Spinal cord (tissue), 10 donors: ENCODE results near the gene FMO4. TPM values are rescaled to one million over a fixed set of nuclear protein-coding genes. Genes with fewer than 3 reads are reported as not detected.
A peak's percentile ranks its signal among the peaks of the same experiment; 100 is the strongest.
"Not testable (repeated sequence)": the region's sequence is repeated elsewhere in the genome, so short reads cannot be mapped to it uniquely, and the experiment has no call there.

ENCODE experiments used
- DNase-seq, 6 donors: peaks; one replicate each; pipeline versions ENCODE4 v3.0.0 to v3.0.0-alpha.2; 2013 to 2015; ENCODE audit warnings: low spot score in 6 of 6, low read depth in 4 of 6
- H3K27ac ChIP-seq: one replicate; pipeline ENCODE4 v1.5.1; 2013; ENCODE audit warnings: low read depth, low read length, control low read depth
- H3K27me3 ChIP-seq: one replicate; pipeline ENCODE4 v1.6.1; 2013; ENCODE audit warnings: low read length; ENCODE audit not compliant: control insufficient read depth, insufficient read depth
- H3K36me3 ChIP-seq: one replicate; pipeline ENCODE4 v1.6.1; 2013; ENCODE audit warnings: low read length; ENCODE audit not compliant: control insufficient read depth, insufficient read depth
- H3K4me1 ChIP-seq: one replicate; pipeline ENCODE4 v1.6.1; 2013; ENCODE audit warnings: low read length; ENCODE audit not compliant: control insufficient read depth, insufficient read depth
- H3K4me3 ChIP-seq: one replicate; pipeline ENCODE4 v1.5.1; 2013; ENCODE audit warnings: low read depth, low read length, control low read depth
- H3K9me3 ChIP-seq: one replicate; pipeline ENCODE4 v1.6.1; 2013; ENCODE audit warnings: low read length; ENCODE audit not compliant: control insufficient read depth, insufficient read depth
- WGBS: methylation state at CpG from one replicate; pipeline ENCODE4 v1.1.5; 2013; ENCODE audit warnings: missing lambda C conversion rate; ENCODE audit not compliant: insufficient coverage; 5-methylcytosine and 5-hydroxymethylcytosine counted together
- polyA plus RNA-seq, 2 donors: library from polyadenylated mRNA; unstranded; fragments of 120-200 nt; gene quantifications; one replicate each; pipeline ENCODE4 v1.2.1, GENCODE V29; 2013; ENCODE audit not compliant: insufficient read length in 2 of 2
- total RNA-seq, 2 donors: library from RNA; depleted of rRNA in 1 of 2; stranded (reverse); fragments of 120-200 nt in 1 of 2; fragments of >200 nt in 1 of 2; gene quantifications; one replicate each; pipeline versions ENCODE4 v1.2.3 to v1.2.4, GENCODE V29; 2013 to 2014
- donor health status: healthy.

The FMO4 gene
- total and polyA plus RNA-seq, 4 donors = 1.4 to 5.8 (median 4.7) TPM

GRCh38 chr1:171311771-171312558, 2.0 kb upstream of the FMO4 start:
- H3K9me3 ChIP-seq = no peaks in the 10 kb centered on the region
- no peaks in the 10 kb centered on the region for H3K36me3 ChIP-seq
- no peaks in the 10 kb centered on the region for H3K4me1 ChIP-seq
- no peak overlapping the region for H3K4me3 ChIP-seq
- DNase-seq = no peak
- H3K27me3 ChIP-seq = no peaks in the 10 kb centered on the region
- H3K27ac ChIP-seq = no peak overlapping the region
- 89% methylated on average over 7 of the region's 8 CpGs for WGBS

DNA sequence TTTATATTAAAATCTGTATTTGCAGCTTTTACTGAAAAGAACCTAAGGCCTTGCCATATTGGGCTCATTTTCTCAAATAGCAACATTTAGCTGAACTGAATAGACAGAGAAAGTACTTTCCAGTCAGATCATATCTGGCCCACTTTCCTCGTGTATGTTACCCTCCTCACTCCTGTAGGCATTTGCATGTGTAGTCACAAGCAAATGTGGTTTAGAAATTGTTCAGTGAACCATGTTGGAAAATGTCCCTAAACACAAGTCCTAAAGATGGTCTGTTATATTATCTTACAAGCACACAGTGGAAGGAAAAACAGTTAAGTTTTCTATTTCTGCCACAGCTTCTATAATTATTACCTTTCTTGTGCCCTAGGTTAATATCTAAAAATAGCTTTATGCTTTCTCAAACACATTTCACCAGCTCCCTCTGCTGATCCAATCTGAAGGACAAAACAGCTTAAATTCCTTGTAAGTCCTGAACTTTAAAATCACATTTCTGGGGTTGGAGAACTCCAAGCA, 606 bp upstream of the FMO4 start:
- Histone ChIP-seq H3K27me3 (no peaks in the 10 kb centered on the region), H3K4me3 (no peak overlapping the region), H3K36me3 (no peaks in the 10 kb centered on the region), H3K27ac (peak overlapping the region; percentile 78), H3K9me3 (no peaks in the 10 kb centered on the region), H3K4me1 (no peaks in the 10 kb centered on the region)
- peak in 1 of 6 donors; percentile 0 for DNase-seq
- WGBS = no CpG with 5 or more reads among the region's 1 CpG

GRCh38 chr1:171329251-171329650, 15.3 kb downstream of the FMO4 start:
- no peaks in the 10 kb centered on the region for H3K36me3 ChIP-seq
- no peaks in the 10 kb centered on the region for H3K27me3 ChIP-seq
- no peak overlapping the region for H3K4me3 ChIP-seq
- no peaks in the 10 kb centered on the region for H3K4me1 ChIP-seq
- no peak for DNase-seq
- H3K9me3 ChIP-seq = no peaks in the 10 kb centered on the region
- WGBS = 90% methylated on average over 6 of the region's 7 CpGs
- H3K27ac ChIP-seq = no peak overlapping the region

- Histone ChIP-seq H3K4me1 (no peaks in the 10 kb centered on the region), H3K4me3 (no peak overlapping the region), H3K36me3 (no peaks in the 10 kb centered on the region), H3K27me3 (no peaks in the 10 kb centered on the region), H3K9me3 (no peaks in the 10 kb centered on the region), H3K27ac (no peak overlapping the region)
- DNase-seq = no peak
- no CpG with 5 or more reads among the region's 1 CpG for WGBS
These were observed 20.1 kb downstream of the FMO4 start for GRCh38 chr1:171334024-171334640.

DNA sequence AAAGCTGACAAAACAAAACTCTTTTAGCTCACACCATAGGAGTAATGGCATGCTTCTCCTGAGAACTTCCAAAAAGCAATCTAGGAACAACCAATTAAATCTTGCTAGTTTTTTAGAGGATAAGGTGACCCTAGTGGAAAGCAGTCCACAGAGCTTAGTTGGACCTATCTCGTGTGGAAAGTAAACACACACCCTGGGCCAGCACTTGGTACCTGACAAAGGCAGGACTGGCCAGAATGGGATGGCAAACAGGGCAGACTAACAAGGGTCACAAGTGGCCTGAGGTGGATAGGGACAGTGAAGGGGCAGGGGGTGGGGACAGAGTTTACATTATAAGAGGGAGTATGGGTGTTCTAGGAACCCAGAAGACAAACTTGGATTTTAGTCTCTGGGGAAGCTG, 22.0 kb downstream of the FMO4 start:
- no peaks in the 10 kb centered on the region for H3K36me3 ChIP-seq
- no peaks in the 10 kb centered on the region for H3K27me3 ChIP-seq
- no peak overlapping the region for H3K27ac ChIP-seq
- H3K9me3 ChIP-seq = no peaks in the 10 kb centered on the region
- DNase-seq = no peak
- WGBS = 56% methylated on average over 1 of the region's 1 CpG
- no peak overlapping the region for H3K4me3 ChIP-seq
- H3K4me1 ChIP-seq = no peaks in the 10 kb centered on the region

DNA sequence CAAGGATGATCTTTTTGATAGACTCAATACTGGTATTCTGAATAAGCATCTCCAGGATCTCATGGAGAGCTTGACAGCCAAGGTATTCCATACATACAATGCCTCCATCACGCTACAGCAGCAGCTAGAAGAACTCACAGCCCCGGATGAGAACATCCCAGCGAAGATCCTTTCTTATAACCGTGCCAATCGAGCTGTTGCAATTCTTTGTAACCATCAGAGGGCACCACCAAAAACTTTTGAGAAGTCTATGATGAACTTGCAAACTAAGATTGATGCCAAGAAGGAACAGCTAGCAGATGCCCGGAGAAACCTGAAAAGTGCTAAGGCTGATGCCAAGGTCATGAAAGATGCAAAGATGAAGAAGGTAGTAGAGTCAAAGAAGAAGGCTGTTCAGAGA, 25.4 kb downstream of the FMO4 start:
- 100% methylated on average over 1 of the region's 6 CpGs for WGBS
- not testable (repeated sequence) for H3K27ac ChIP-seq, H3K27me3 ChIP-seq, H3K36me3 ChIP-seq, DNase-seq, H3K9me3 ChIP-seq, H3K4me1 ChIP-seq, H3K4me3 ChIP-seq

DNA sequence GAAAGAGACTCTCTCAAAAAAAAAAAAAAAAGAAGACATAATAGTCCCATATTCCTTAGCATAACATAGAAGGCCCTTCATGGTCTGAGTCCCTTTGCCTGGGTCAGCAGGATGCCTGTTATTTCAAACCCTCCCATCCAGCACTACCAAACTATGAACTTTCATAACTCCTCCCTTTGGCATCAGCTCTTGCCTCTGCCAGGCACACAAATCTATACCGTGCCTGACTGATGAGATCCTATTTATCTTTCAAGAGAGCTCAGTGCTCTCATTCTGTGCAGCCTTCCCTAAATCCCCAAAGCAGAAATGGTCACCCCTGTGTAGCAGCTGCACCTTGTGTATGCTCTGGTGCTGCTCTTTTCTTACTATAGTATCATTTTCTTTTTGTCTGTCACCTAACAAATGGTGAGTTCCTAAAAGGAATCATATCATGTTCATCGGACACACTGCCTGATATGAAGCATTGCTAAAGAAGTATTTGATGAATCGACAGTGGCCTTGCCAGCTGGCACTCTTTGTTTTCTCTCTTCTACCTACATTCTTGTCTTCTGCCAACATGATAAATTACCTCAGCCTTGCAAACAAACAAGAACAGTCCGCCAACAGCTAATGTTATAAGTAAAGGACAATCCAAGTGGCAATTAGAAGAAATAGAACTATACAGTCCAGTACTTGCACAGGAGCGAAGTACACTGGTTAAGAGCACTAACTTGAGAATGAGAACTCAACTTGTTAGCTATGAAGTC, 29.9 kb downstream of the FMO4 start:
- 71% methylated on average over 2 of the region's 5 CpGs for WGBS
- Histone ChIP-seq H3K36me3 (no peaks in the 10 kb centered on the region), H3K4me3 (no peak overlapping the region), H3K4me1 (no peaks in the 10 kb centered on the region), H3K27me3 (no peaks in the 10 kb centered on the region), H3K27ac (no peak overlapping the region), H3K9me3 (no peaks in the 10 kb centered on the region)
- DNase-seq = peak in 1 of 6 donors; percentile 10

- DNase-seq = no peak
- no peak overlapping the region for H3K27ac ChIP-seq
- H3K27me3 ChIP-seq = no peaks in the 10 kb centered on the region
- H3K4me3 ChIP-seq = no peak overlapping the region
- H3K9me3 ChIP-seq = no peaks in the 10 kb centered on the region
- no peaks in the 10 kb centered on the region for H3K36me3 ChIP-seq
- WGBS = 79% methylated on average over 3 of the region's 6 CpGs
- H3K4me1 ChIP-seq = no peaks in the 10 kb centered on the region
These were observed 30.5 kb downstream of the FMO4 start for GRCh38 chr1:171344473-171344820.

DNA sequence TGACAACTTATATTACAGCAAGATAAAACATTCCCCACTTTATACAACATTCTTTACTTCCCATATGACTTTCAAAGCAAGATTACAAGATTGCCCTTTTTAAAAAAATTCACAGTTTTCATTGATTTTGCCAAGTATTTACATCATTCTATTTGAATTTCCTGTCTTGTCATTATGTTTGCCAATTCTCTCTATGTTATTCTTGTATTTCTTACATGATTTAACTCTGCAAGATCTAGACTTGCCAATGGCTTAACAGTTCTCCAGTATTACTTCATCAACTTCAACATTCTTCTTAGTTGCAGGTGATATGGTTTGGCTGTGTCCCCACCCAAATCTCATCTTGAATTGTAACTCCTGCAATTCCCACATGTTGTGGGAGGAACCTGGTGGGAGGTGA, 31.6 kb downstream of the FMO4 start:
- H3K4me1 ChIP-seq = no peaks in the 10 kb centered on the region
- no peaks in the 10 kb centered on the region for H3K36me3 ChIP-seq
- H3K9me3 ChIP-seq = no peaks in the 10 kb centered on the region
- H3K27ac ChIP-seq = no peak overlapping the region
- H3K27me3 ChIP-seq = no peaks in the 10 kb centered on the region
- H3K4me3 ChIP-seq = no peak overlapping the region
- no peak for DNase-seq
